PC-3 (cell line): Measurements from ENCODE around the gene OSBPL1A.

Experiments
- CTCF ChIP-seq: fragments of 300-600 bp; sonication (generic); conservative IDR thresholded peaks from 2 replicates; pipeline ENCODE4 v1.5.1; 2017; ENCODE audit warnings: antibody characterized with exemption, low read depth, mild to moderate bottlenecking, low read length
- EZH2 ChIP-seq: fragments of 300-600 bp; sonication (generic); IDR thresholded peaks from one replicate; pipeline ENCODE4 v1.6.1; 2017; ENCODE audit warnings: antibody characterized with exemption, mild to moderate bottlenecking, low read length; ENCODE audit not compliant: unreplicated experiment
- EZH2phosphoT487 ChIP-seq: fragments of 300-600 bp; sonication (generic); IDR thresholded peaks from 2 replicates; pipeline ENCODE4 v1.6.1; 2018; ENCODE audit warnings: mild to moderate bottlenecking, antibody characterized with exemption, low read length, borderline replicate concordance

- TF ChIP-seq CTCF (no peak), EZH2 (no peak), EZH2phosphoT487 (no peak)
These were observed 282.6 kb downstream of the OSBPL1A start for GRCh38 chr18:24114924-24115549.
